ENCODE measurements around the gene TMEM163. TPM values are rescaled to one million over a fixed set of nuclear protein-coding genes. Genes with fewer than 3 reads are reported as not detected.
A peak's percentile ranks its signal among the peaks of the same experiment; 100 is the strongest.

TMEM163 gene
- total RNA-seq, 4 donors from 2014 or later = not detected

DNA sequence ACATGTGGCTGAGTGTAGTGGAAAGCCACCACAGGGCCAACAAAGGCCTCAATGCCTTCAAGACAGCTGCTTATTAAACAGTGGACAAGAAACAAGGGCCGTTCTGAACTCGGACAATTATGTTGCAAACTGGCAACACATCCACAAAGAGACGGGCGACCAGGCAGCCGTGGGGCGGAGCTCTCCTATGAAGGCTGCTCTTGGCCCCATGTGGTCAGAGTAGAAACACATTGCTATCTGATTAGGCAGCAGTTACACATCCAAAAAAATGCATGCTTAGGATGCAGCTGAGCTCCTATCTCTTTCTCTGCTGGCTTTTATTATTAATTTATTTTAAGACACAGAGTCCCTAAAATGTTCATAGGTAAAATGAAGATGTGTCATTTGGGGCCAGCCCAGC lies 163.4 kb downstream of the TMEM163 start:
- TF ChIP-seq EP300 (IDR thresholded peaks at IDR 0.05) (no peak), POLR2A (IDR thresholded peaks at IDR 0.05) (no peak)
- TF ChIP-seq, protein P1, sequence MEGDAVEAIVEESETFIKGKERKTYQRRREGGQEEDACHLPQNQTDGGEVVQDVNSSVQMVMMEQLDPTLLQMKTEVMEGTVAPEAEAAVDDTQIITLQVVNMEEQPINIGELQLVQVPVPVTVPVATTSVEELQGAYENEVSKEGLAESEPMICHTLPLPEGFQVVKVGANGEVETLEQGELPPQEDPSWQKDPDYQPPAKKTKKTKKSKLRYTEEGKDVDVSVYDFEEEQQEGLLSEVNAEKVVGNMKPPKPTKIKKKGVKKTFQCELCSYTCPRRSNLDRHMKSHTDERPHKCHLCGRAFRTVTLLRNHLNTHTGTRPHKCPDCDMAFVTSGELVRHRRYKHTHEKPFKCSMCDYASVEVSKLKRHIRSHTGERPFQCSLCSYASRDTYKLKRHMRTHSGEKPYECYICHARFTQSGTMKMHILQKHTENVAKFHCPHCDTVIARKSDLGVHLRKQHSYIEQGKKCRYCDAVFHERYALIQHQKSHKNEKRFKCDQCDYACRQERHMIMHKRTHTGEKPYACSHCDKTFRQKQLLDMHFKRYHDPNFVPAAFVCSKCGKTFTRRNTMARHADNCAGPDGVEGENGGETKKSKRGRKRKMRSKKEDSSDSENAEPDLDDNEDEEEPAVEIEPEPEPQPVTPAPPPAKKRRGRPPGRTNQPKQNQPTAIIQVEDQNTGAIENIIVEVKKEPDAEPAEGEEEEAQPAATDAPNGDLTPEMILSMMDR (IDR thresholded peaks at IDR 0.05) = no peak
- Histone ChIP-seq H3K27me3 (no peaks in the 10 kb centered on the region), H3K9me3 (no peaks in the 10 kb centered on the region), H3K27ac (no peak overlapping the region), H3K4me3 (no peak overlapping the region), H3K36me3 (no peaks in the 10 kb centered on the region), H3K4me1 (no peaks in the 10 kb centered on the region)
- no peak for DNase-seq (ENCODE audit: low spot score in 2 of 2)
- WGBS, 2 donors = 90 to 96% methylated on average over 6 of the region's 6 CpGs

DNA sequence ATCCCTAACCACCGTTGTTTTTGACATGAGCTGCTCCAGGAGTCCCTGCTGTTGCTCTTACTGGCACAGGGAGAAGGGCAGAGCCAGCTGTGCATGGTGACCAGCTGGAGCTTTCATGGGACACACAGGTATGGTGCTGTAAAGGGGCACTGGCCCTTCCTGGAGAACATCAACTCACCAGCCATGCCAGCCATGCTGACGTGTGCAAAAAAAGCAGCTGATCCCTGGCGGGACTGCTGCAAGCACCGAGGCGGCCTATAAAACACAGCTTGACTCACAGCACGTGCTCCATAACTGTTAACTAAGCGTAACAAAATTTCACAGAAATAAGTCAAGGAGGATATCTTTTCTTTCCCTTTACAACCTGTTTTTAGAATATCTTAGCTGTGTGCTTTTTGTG lies 165.1 kb downstream of the TMEM163 start:
- 84 to 94% methylated on average over 7 of the region's 7 CpGs for WGBS, 2 donors
- no peak overlapping the region for H3K4me3 ChIP-seq
- TF ChIP-seq EP300 (IDR thresholded peaks at IDR 0.05) (no peak), POLR2A (IDR thresholded peaks at IDR 0.05) (no peak)
- TF ChIP-seq, protein P1 (IDR thresholded peaks at IDR 0.05) = no peak

DNA sequence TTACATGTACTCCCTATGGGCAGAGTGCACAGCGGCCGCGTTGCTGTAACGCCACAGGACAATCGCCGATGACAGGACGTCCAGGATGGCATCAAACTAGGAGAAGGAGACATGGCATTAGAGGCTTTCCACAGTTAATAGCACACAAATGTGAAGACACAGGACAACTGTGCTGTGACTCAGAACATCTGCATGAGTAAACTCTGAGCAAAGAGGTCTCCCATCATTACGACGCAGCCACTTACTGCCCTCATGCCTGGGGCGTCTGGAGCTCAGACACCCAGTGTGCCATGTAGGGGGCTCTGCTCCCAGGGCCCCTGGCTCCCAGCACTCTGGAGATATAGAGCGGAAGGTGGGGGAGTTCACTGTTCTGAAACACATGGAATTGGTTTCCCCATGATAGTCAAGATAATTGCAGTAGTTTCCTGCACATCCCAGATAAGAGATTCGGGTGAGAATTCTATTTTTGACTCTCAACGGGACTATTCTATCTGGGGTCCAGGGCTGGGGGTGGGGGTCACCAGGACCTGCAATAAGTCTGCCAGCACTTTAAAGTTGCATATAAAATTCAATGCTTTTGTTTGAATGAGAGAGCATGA lies 168.1 kb downstream of the TMEM163 start:
- Histone ChIP-seq H3K36me3 (no peaks in the 10 kb centered on the region), H3K27me3 (no peaks in the 10 kb centered on the region), H3K9me3 (no peaks in the 10 kb centered on the region), H3K4me1 (no peaks in the 10 kb centered on the region), H3K4me3 (no peak overlapping the region), H3K27ac (no peak overlapping the region)
- DNase-seq (ENCODE audit: low spot score in 2 of 2) = no peak
- TF ChIP-seq, protein P1 (IDR thresholded peaks at IDR 0.05) = no peak
- no peak for TF ChIP-seq POLR2A (IDR thresholded peaks at IDR 0.05)
- WGBS, 2 donors = 79 to 89% methylated on average over 13 of the region's 13 CpGs

More for the DNA sequence above, 165.1 kb downstream of the TMEM163 start:
- Histone ChIP-seq H3K4me1 (no peaks in the 10 kb centered on the region), H3K36me3 (no peaks in the 10 kb centered on the region), H3K27me3 (no peaks in the 10 kb centered on the region), H3K27ac (no peak overlapping the region), H3K9me3 (no peaks in the 10 kb centered on the region)
- no peak for DNase-seq (ENCODE audit: low spot score in 2 of 2)

DNA sequence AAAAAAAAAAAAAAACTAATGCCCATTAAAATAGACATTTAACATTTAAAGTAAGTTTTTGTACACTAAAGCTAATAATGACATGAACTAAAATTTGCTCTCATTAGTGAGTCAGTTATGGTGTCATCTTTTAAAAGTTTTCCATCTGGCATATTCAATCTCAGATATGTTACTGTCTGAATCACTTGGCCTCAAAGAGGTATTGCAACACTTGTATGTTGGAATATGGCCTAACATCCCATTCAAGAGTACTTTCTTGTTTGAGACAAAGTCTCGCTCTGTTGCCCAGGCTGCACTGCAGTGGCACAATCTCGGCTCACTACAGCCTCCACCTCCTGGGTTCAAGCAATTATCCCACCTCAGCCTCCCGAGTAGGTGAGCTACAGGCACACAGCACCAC lies 169.7 kb downstream of the TMEM163 start:
- no peak overlapping the region for H3K27ac ChIP-seq
- no peaks in the 10 kb centered on the region for H3K4me1 ChIP-seq
- H3K4me3 ChIP-seq = no peak overlapping the region
- H3K27me3 ChIP-seq = no peaks in the 10 kb centered on the region
- WGBS, 2 donors = 80 to 83% methylated on average over 3 of the region's 3 CpGs
- peak in 1 of 2 donors; percentile 26 for DNase-seq (ENCODE audit: low spot score in 2 of 2)
- TF ChIP-seq, protein P1 (IDR thresholded peaks at IDR 0.05) = no peak
- no peak for TF ChIP-seq EP300 (IDR thresholded peaks at IDR 0.05)
- no peak for TF ChIP-seq POLR2A (IDR thresholded peaks at IDR 0.05)
- no peaks in the 10 kb centered on the region for H3K9me3 ChIP-seq
- H3K36me3 ChIP-seq = no peaks in the 10 kb centered on the region

DNA sequence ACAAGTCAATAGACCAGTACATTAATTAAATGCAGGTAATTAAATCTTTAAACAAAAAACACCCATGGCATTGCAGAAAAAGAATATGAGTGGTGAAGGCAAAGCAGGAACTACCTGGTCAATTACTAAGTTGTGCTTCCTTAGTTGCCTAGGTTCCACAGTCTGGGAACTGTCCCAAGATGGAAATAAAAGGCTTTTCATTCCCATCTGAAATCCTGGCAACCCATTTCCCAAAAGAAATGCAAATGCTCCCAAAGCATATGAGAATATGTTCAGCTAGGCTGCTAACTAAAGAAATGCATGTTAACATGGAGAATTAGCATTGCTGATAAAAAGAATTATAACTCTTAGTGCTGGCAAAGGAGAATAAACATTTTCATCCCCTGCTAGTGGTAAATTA lies 177.8 kb downstream of the TMEM163 start:
- Histone ChIP-seq H3K27ac (no peak overlapping the region), H3K36me3 (no peaks in the 10 kb centered on the region), H3K4me1 (no peaks in the 10 kb centered on the region), H3K9me3 (no peaks in the 10 kb centered on the region), H3K27me3 (no peaks in the 10 kb centered on the region), H3K4me3 (no peak overlapping the region)
- TF ChIP-seq, protein P1 (IDR thresholded peaks at IDR 0.05) = no peak
- TF ChIP-seq EP300 (IDR thresholded peaks at IDR 0.05) (no peak), POLR2A (IDR thresholded peaks at IDR 0.05) (no peak)
- DNase-seq (ENCODE audit: low spot score in 2 of 2) = no peak
